Activated CD8-positive, alpha-beta memory T cell treated with anti-CD3 and anti-CD28 coated beads for 48 hours (primary cell): ENCODE data around the gene TSR1.
A peak's percentile ranks its signal among the peaks of the same experiment; 100 is the strongest.

Source experiments
- DNase-seq, 3 experiments: peaks; one replicate each; pipeline ENCODE4 v3.0.0-alpha.2; 2020; ENCODE audit warnings: low read depth in 2 of 3, low spot score in 2 of 3

Gene TSR1

GRCh38 chr17:2336215-2336851, at the start of gene TSR1:
TSS of gene TSR1 (minus strand) at chr17:2336457. CDS start at chr17:2336427, 30 bp downstream.
- peak; percentile 69 to 78 (median 71) for DNase-seq

- no peak for DNase-seq
Measured at GRCh38 chr17:2385240-2386210, 49.3 kb upstream of the TSR1 start.

GRCh38 chr17:2384439-2385127, 48.3 kb upstream of the TSR1 start:
- no peak for DNase-seq

GRCh38 chr17:2383628-2384167, 47.4 kb upstream of the TSR1 start:
- DNase-seq = no peak

GRCh38 chr17:2380950-2381649, 44.8 kb upstream of the TSR1 start:
- DNase-seq = no peak

GRCh38 chr17:2380226-2380922, 44.1 kb upstream of the TSR1 start:
- no peak for DNase-seq

GRCh38 chr17:2379489-2380225, 43.4 kb upstream of the TSR1 start:
- DNase-seq = no peak

GRCh38 chr17:2378905-2379304, 42.6 kb upstream of the TSR1 start:
- DNase-seq = no peak

- DNase-seq = no peak
Measured at GRCh38 chr17:2377659-2378058, 41.4 kb upstream of the TSR1 start.

- no peak for DNase-seq
Measured at GRCh38 chr17:2376107-2376506, 39.9 kb upstream of the TSR1 start.

GRCh38 chr17:2375406-2375805, 39.1 kb upstream of the TSR1 start:
- DNase-seq = no peak

- no peak for DNase-seq
Measured at GRCh38 chr17:2374549-2375285, 38.5 kb upstream of the TSR1 start.

- no peak for DNase-seq
Measured at GRCh38 chr17:2373179-2373578, 36.9 kb upstream of the TSR1 start.

- no peak for DNase-seq
Measured at GRCh38 chr17:2372681-2373080, 36.4 kb upstream of the TSR1 start.

GRCh38 chr17:2372180-2372579, 35.9 kb upstream of the TSR1 start:
- DNase-seq = no peak

GRCh38 chr17:2371183-2372130, 35.2 kb upstream of the TSR1 start:
- no peak for DNase-seq

GRCh38 chr17:2370211-2370589, 33.9 kb upstream of the TSR1 start:
- no peak for DNase-seq
